Ascending aorta (tissue), 2 donors: ENCODE data around the gene SPARCL1. TPM values are rescaled to one million over a fixed set of nuclear protein-coding genes. Genes with fewer than 3 reads are reported as not detected.

Source experiments
- DNase-seq, 2 donors: peaks; one replicate each; pipeline ENCODE4 v3.0.0-alpha.2; 2019; ENCODE audit warnings: low spot score in 2 of 2
- H3K27ac ChIP-seq, 2 donors: fragments of 200-600 bp; sonication (generic); one replicate each; pipeline ENCODE4 v1.5.1; 2016 to 2017; ENCODE audit warnings: mild to moderate bottlenecking in 1 of 2
- H3K27me3 ChIP-seq: fragments of 200-600 bp; sonication (generic); one replicate; pipeline ENCODE4 v1.5.1; 2017
- H3K36me3 ChIP-seq, 2 donors: fragments of 200-600 bp; sonication (generic); one replicate each; pipeline ENCODE4 v1.5.1; 2016
- H3K4me1 ChIP-seq, 2 donors: fragments of 200-600 bp; sonication (generic); one replicate each; pipeline ENCODE4 v1.5.1; 2016 to 2017; ENCODE audit warnings: mild to moderate bottlenecking in 1 of 2
- H3K4me3 ChIP-seq, 2 donors: fragments of 200-600 bp; sonication (generic); one replicate each; pipeline ENCODE4 v1.5.1; 2016 to 2017; ENCODE audit warnings: mild to moderate bottlenecking in 1 of 2
- H3K9me3 ChIP-seq, 2 donors: fragments of 200-600 bp; sonication (generic); one replicate each; pipeline ENCODE4 v1.5.1; 2016
- intact Hi-C: fragments of 100-400 bp; cut with DNase I; formaldehyde crosslinking; loops from one replicate; pipeline ENCODE4 v1.15.1; 2023
- total RNA-seq: library from RNA; depleted of rRNA; stranded (reverse); fragments of >200 nt; gene quantifications from one replicate; pipeline ENCODE4 v1.1.0, GENCODE V29; 2016
- TF ChIP-seq, protein P1 (sequence below), 3 experiments: fragments of 200-600 bp in 2 of 3; fragments of 450-650 bp in 1 of 3; sonication (generic) in 2 of 3; IDR thresholded peaks; one replicate each; pipeline ENCODE4 v1.5.1; 2016 to 2019; ENCODE audit warnings: antibody characterized with exemption in 3 of 3, mild to moderate bottlenecking in 1 of 3, moderate library complexity in 1 of 3

Gene SPARCL1
- total RNA-seq, 1 donor from 2014 or later = 830 TPM

GRCh38 chr4:87557348-87557747, 28.2 kb upstream of the SPARCL1 start:
- H3K27me3 ChIP-seq = no peaks in the 10 kb centered on the region

GRCh38 chr4:87555773-87556619, 26.8 kb upstream of the SPARCL1 start:
- peak; percentile 27 to 85 for DNase-seq
- H3K4me3 ChIP-seq = no peak overlapping the region
- peaks cover 7% of the 10 kb centered on the region in 2 donors for H3K4me1 ChIP-seq
- no peaks in the 10 kb centered on the region for H3K36me3 ChIP-seq
- intact Hi-C loops = loop anchor here (2.0 kb wide), 2 partner anchors 33 to 65 kb away; no protein-coding TSS in a partner anchor
- H3K27ac ChIP-seq = peak overlapping the region; percentile 82 to 91
- no peaks in the 10 kb centered on the region for H3K9me3 ChIP-seq
- H3K27me3 ChIP-seq = no peaks in the 10 kb centered on the region
- TF ChIP-seq, protein P1, sequence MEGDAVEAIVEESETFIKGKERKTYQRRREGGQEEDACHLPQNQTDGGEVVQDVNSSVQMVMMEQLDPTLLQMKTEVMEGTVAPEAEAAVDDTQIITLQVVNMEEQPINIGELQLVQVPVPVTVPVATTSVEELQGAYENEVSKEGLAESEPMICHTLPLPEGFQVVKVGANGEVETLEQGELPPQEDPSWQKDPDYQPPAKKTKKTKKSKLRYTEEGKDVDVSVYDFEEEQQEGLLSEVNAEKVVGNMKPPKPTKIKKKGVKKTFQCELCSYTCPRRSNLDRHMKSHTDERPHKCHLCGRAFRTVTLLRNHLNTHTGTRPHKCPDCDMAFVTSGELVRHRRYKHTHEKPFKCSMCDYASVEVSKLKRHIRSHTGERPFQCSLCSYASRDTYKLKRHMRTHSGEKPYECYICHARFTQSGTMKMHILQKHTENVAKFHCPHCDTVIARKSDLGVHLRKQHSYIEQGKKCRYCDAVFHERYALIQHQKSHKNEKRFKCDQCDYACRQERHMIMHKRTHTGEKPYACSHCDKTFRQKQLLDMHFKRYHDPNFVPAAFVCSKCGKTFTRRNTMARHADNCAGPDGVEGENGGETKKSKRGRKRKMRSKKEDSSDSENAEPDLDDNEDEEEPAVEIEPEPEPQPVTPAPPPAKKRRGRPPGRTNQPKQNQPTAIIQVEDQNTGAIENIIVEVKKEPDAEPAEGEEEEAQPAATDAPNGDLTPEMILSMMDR (IDR thresholded peaks at IDR 0.05) = no peak

More at GRCh38 chr4:87557348-87557747, 28.2 kb upstream of the SPARCL1 start:
- Histone ChIP-seq H3K4me1 (peaks cover 7% of the 10 kb centered on the region in 2 donors), H3K9me3 (no peaks in the 10 kb centered on the region), H3K4me3 (no peak overlapping the region), H3K36me3 (no peaks in the 10 kb centered on the region), H3K27ac (no peak overlapping the region)
- TF ChIP-seq, protein P1 (IDR thresholded peaks at IDR 0.05) = no peak
- intact Hi-C loops = loop anchor here (2.0 kb wide), 1 partner anchor 31 kb away; no protein-coding TSS in a partner anchor
- DNase-seq = no peak

DNA sequence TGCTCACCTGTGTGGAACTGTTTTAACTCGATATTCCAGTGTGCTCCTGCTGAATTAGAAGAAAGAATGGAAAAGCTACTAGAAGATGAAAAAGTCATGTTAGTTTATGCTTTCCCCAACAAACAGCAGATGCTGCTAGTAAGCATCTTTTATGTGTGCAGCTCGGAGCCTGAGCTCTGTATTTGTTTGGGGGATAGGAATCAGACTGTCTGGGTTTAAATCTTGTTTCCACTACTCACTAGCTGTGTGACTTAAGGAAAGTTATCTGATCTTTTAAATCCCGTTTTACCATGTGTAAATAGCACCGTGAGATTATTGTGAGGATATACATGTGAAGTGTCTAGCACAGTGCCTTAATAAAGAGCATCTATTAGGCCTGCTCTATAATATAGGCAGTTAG, 24.0 kb upstream of the SPARCL1 start:
- DNase-seq = no peak
- Histone ChIP-seq H3K4me1 (peaks cover 7 to 9% of the 10 kb centered on the region in 2 donors), H3K36me3 (no peaks in the 10 kb centered on the region), H3K27me3 (no peaks in the 10 kb centered on the region), H3K27ac (no peak overlapping the region), H3K9me3 (no peaks in the 10 kb centered on the region), H3K4me3 (no peak overlapping the region)
- intact Hi-C loops = no loop called here
- TF ChIP-seq, protein P1 (IDR thresholded peaks at IDR 0.05) = no peak

DNA sequence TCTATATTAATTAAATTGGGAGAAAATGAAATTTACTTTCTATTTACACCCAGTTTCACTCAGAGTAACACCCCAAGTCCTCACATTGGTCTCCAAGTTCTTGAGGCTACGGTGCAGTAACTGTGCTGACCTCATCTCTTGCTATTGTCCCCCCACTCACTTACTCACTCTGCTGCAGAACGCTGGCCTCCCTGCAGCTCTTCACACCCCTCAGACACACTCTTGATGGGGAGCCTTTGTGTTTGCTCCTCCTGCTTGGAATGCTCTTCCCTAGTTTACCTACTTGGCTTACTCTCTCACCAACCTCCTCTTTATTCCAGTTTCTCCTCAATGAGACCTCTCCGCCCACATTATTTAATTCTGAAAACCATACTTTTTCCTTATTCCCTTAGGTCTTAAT, 22.2 kb upstream of the SPARCL1 start:
- no peak for DNase-seq
- Histone ChIP-seq H3K4me1 (peaks cover 7 to 10% of the 10 kb centered on the region in 2 donors), H3K9me3 (no peaks in the 10 kb centered on the region), H3K36me3 (no peaks in the 10 kb centered on the region), H3K27ac (no peak overlapping the region), H3K4me3 (no peak overlapping the region), H3K27me3 (no peaks in the 10 kb centered on the region)
- TF ChIP-seq, protein P1 (IDR thresholded peaks at IDR 0.05) = no peak
- intact Hi-C loops = no loop called here

GRCh38 chr4:87547016-87547708, 18.0 kb upstream of the SPARCL1 start:
- TF ChIP-seq, protein P1 (IDR thresholded peaks at IDR 0.05) = no peak

More at GRCh38 chr4:87547016-87547708, 18.0 kb upstream of the SPARCL1 start:
- no peaks in the 10 kb centered on the region for H3K9me3 ChIP-seq
- intact Hi-C loops = no loop called here
- peaks cover 0 to 18% of the 10 kb centered on the region in 2 donors for H3K4me1 ChIP-seq
- DNase-seq = no peak
- no peaks in the 10 kb centered on the region for H3K27me3 ChIP-seq
- no peaks in the 10 kb centered on the region for H3K36me3 ChIP-seq
- no peak overlapping the region for H3K4me3 ChIP-seq
- no peak overlapping the region for H3K27ac ChIP-seq
